HG02870 (cell line): ENCODE data around the gene MACF1.
"Not testable (repeated sequence)": the region's sequence is repeated elsewhere in the genome, so short reads cannot be mapped to it uniquely, and the experiment has no call there.

ENCODE experiments used
- ATAC-seq: cut with Tn5 transposase; IDR thresholded peaks from one replicate; pipeline ENCODE4 v1.9.1; 2021; ENCODE audit warnings: mild to moderate bottlenecking, moderate library complexity; ENCODE audit not compliant: unreplicated experiment

The MACF1 gene

GRCh38 chr1:39208360-39208759, 3.9 kb downstream of the MACF1 start:
- ATAC-seq = not testable (repeated sequence)

GRCh38 chr1:39210649-39211048, 6.2 kb downstream of the MACF1 start:
- ATAC-seq = no peak

GRCh38 chr1:39212499-39212898, 8.0 kb downstream of the MACF1 start:
- no peak for ATAC-seq

GRCh38 chr1:39213511-39214002, 9.1 kb downstream of the MACF1 start:
- ATAC-seq = no peak

- no peak for ATAC-seq
Measured at GRCh38 chr1:39214021-39214713, 9.7 kb downstream of the MACF1 start.

- ATAC-seq = no peak
Measured at GRCh38 chr1:39214714-39214997, 10.2 kb downstream of the MACF1 start.

- ATAC-seq = peak; percentile 46
Measured at GRCh38 chr1:39214998-39215873, 10.7 kb downstream of the MACF1 start.

- no peak for ATAC-seq
Measured at GRCh38 chr1:39216771-39217170, 12.3 kb downstream of the MACF1 start.

GRCh38 chr1:39220891-39221870, 16.7 kb downstream of the MACF1 start:
- no peak for ATAC-seq

GRCh38 chr1:39224295-39224829, 19.9 kb downstream of the MACF1 start:
- no peak for ATAC-seq

GRCh38 chr1:39226836-39227235, 22.3 kb downstream of the MACF1 start:
- ATAC-seq = no peak

- no peak for ATAC-seq
Measured at GRCh38 chr1:39228252-39228651, 23.8 kb downstream of the MACF1 start.

- no peak for ATAC-seq
Measured at GRCh38 chr1:39229504-39229903, 25.0 kb downstream of the MACF1 start.

GRCh38 chr1:39230261-39231190, 26.0 kb downstream of the MACF1 start:
- peak; percentile 75 for ATAC-seq

GRCh38 chr1:39236971-39237370, 32.5 kb downstream of the MACF1 start:
- no peak for ATAC-seq

GRCh38 chr1:39238476-39238875, 34.0 kb downstream of the MACF1 start:
- no peak for ATAC-seq

- no peak for ATAC-seq
Measured at GRCh38 chr1:39239968-39240367, 35.5 kb downstream of the MACF1 start.

GRCh38 chr1:39243302-39243701, 38.8 kb downstream of the MACF1 start:
- no peak for ATAC-seq

GRCh38 chr1:39250460-39251240, 46.2 kb downstream of the MACF1 start:
- no peak for ATAC-seq
